ENCODE data around the gene NKX2-4. TPM values are rescaled to one million over a fixed set of nuclear protein-coding genes. Genes with fewer than 3 reads are reported as not detected.

Gene NKX2-4
- total and polyA plus RNA-seq, 2 of the 4 experiments (the other 2 are of a cell fraction), result not detected

GRCh38 chr20:21384308-21384892 lies 12.9 kb downstream of the NKX2-4 start:
- no CpG with 5 or more reads among the region's 5 CpGs for WGBS, 2 experiments (ENCODE audit: extremely low coverage in 2 of 2, insufficient read length in 1 of 2)
- Histone ChIP-seq H3K4ac (ENCODE audit: low read depth, low read length) (no peak overlapping the region), H3K9me3 (ENCODE audit: control insufficient read depth, insufficient read depth, low read length) (no peaks in the 10 kb centered on the region), H3K36me3 (ENCODE audit: control insufficient read depth, insufficient read depth, low read length) (peaks cover 11% of the 10 kb centered on the region; the same call in 1 of the 2 replicates), H3K27me3 (ENCODE audit: control insufficient read depth, insufficient read depth, low read length) (no peaks in the 10 kb centered on the region), H3K18ac (ENCODE audit: low read depth, low read length) (no peak overlapping the region), H2AK9ac (replicated peaks; ENCODE audit: low read depth, low read length, poor library complexity) (no peak overlapping the region), H3K56ac (ENCODE audit: extremely low read depth, insufficient read depth, low read length) (no peak overlapping the region), H3K23ac (ENCODE audit: low read depth, low read length) (no peak overlapping the region), H3K27ac (ENCODE audit: insufficient read depth, low read length) (no peak overlapping the region), H4K91ac (ENCODE audit: insufficient read depth, low read depth, low read length) (no peak overlapping the region), H3K4me1 (ENCODE audit: control insufficient read depth, insufficient read depth, low read length) (peaks cover 2% of the 10 kb centered on the region; the same call in 1 of the 2 replicates), H3K9ac (ENCODE audit: low read depth, low read length) (no peak overlapping the region), H2BK15ac (ENCODE audit: low read depth, low read length) (no peak overlapping the region), H3K4me2 (ENCODE audit: low read depth, low read length) (no peak overlapping the region), H4K20me1 (ENCODE audit: insufficient read depth, low read length) (no peaks in the 10 kb centered on the region), H4K8ac (ENCODE audit: low read depth in 2 of 2, low read length in 2 of 2) (no peak overlapping the region), H2AFZ (replicated peaks; ENCODE audit: low read length, poor library complexity) (no peak overlapping the region), H3K9me1 (ENCODE audit: insufficient read depth, low read length) (peaks cover 3% of the 10 kb centered on the region; the same call in 1 of the 2 replicates), H2BK5ac (ENCODE audit: low read depth, low read length, poor library complexity, severe bottlenecking) (no peak overlapping the region), H4K5ac (ENCODE audit: low read depth, low read length) (no peak overlapping the region), H2AK5ac (ENCODE audit: low read depth, low read length) (no peak overlapping the region), H3K4me3 (ENCODE audit: insufficient read depth, low read depth, low read length) (no peak overlapping the region), H2BK20ac (ENCODE audit: low read depth, low read length) (no peak overlapping the region), H3K14ac (replicated peaks; ENCODE audit: low read depth, low read length) (no peak overlapping the region), H3K79me1 (ENCODE audit: low read depth in 1 of 2, low read length in 2 of 2) (peaks cover 0 to 12% of the 10 kb centered on the region in 2 experiments; a peak in 3 of 4 replicates), H2BK120ac (ENCODE audit: low read depth, low read length) (no peak overlapping the region)
- POLR2A ChIA-PET (ENCODE audit: unreplicated experiment), result no interaction called here
- no peak for TF ChIP-seq SMC3 (IDR thresholded peaks at IDR 0.05; ENCODE audit: low read depth, low read length)
- TF ChIP-seq ELK1 (IDR thresholded peaks at IDR 0.05; ENCODE audit: borderline replicate concordance, low read depth, low read length), result no peak
- TF ChIP-seq CHD1 (IDR thresholded peaks at IDR 0.05; ENCODE audit: low read depth, low read length), result no peak
- TF ChIP-seq RFX5 (IDR thresholded peaks at IDR 0.05; ENCODE audit: low read depth, low read length), result no peak
- no peak for TF ChIP-seq MAFK (IDR thresholded peaks at IDR 0.05; ENCODE audit: low read depth, low read length)
- no peak for TF ChIP-seq MXI1 (IDR thresholded peaks at IDR 0.05; ENCODE audit: borderline replicate concordance, low read depth, low read length)
- no peak for TF ChIP-seq CTCF (conservative IDR thresholded peaks at IDR 0.05; ENCODE audit: low read depth, low read length)
- TF ChIP-seq POLR2A (IDR thresholded peaks at IDR 0.05; ENCODE audit: low read depth, low read length), result no peak
- no peak for TF ChIP-seq BHLHE40 (IDR thresholded peaks at IDR 0.05; ENCODE audit: low read depth, low read length)
- intact Hi-C loops (cut with micrococcal nuclease), result loop anchor here (2.0 kb wide), 1 partner anchor 14 kb away; no protein-coding TSS in a partner anchor
- in situ Hi-C loops (cut with MboI; ENCODE audit: low sequenced_read_pairs), result no loop called here
- DNase-seq (no peak), ATAC-seq (ENCODE audit: low read depth) (no peak)
- CTCF ChIA-PET, result no interaction called here
- BruUV-seq (replicated peaks), result no TSS peak
- dilution Hi-C loops (cut with HindIII; ENCODE audit: low sequenced_read_pairs, unreplicated experiment), result no loop called here

All from IMR-90 (cell line).